Endothelial cell of umbilical vein (primary cell): Measurements from ENCODE around the gene BMPR2. TPM values are rescaled to one million over a fixed set of nuclear protein-coding genes. Genes with fewer than 3 reads are reported as not detected.

Source experiments
- BruUV-seq: library from RNA; stranded (reverse); fragments of 400-500 nt; replicated peaks from 2 replicates; lab custom pipeline; 2021; lab: Mats Ljungman, UMichigan
- CTCF ChIA-PET: fragments of 300-600, 350-600 bp; sonication (Branson Sonifier 250); formaldehyde crosslinking; loops from one replicate; lab custom pipeline; 2021; ENCODE audit warnings: antibody characterized with exemption, inconsistent platforms; lab: Charles Lee
- POLR2A ChIA-PET: fragments of 300-600, 350-600 bp; sonication (Branson Sonifier 250); formaldehyde crosslinking; loops from one replicate; lab custom pipeline; 2021; ENCODE audit warnings: antibody characterized with exemption, inconsistent platforms; lab: Charles Lee
- DNase-seq: peaks from one replicate; pipeline ENCODE4 v3.0.0-alpha.2; 2011; ENCODE audit warnings: low read depth, low spot score
- FAIRE-seq: peaks from 2 replicates; lab custom pipeline; 2011; peaks lifted over from hg19 to GRCh38; lab: Jason Lieb, UNC
- H2AFZ ChIP-seq: 2 replicates; pipeline ENCODE4 v1.6.0; 2012; ENCODE audit warnings: low read depth, low read length, control low read depth, inconsistent platforms
- H3K27ac ChIP-seq: 2 replicates; pipeline ENCODE4 v1.5.1; 2011; ENCODE audit warnings: low read depth, mild to moderate bottlenecking, control low read depth, low read length, moderate library complexity; ENCODE audit not compliant: insufficient read depth
- H3K27me3 ChIP-seq, 2 experiments: 2 replicates each; pipeline versions ENCODE4 v1.6.0 to v1.6.1; 2011; ENCODE audit warnings: low read length in 2 of 2, mixed read lengths in 1 of 2; ENCODE audit not compliant: control insufficient read depth in 2 of 2, insufficient read depth in 2 of 2
- H3K36me3 ChIP-seq, 2 experiments: 2 replicates in 1 of 2; 3 replicates in 1 of 2; pipeline ENCODE4 v1.5.1; 2011; ENCODE audit warnings: low read length in 2 of 2, mild to moderate bottlenecking in 1 of 2, moderate library complexity in 1 of 2; ENCODE audit not compliant: control insufficient read depth in 2 of 2, insufficient read depth in 2 of 2; ENCODE audit errors: extremely low read depth in 1 of 2
- H3K4me1 ChIP-seq: 3 replicates; pipeline ENCODE4 v1.5.1; 2011; ENCODE audit warnings: mild to moderate bottlenecking, low read length; ENCODE audit not compliant: control insufficient read depth, insufficient read depth; ENCODE audit errors: extremely low read depth
- H3K4me2 ChIP-seq: 2 replicates; pipeline ENCODE4 v1.6.1; 2011; ENCODE audit warnings: low read length, control low read depth, mixed read lengths; ENCODE audit not compliant: insufficient read depth
- H3K4me3 ChIP-seq, 3 experiments: fragments of 200-600 bp in 1 of 3; sonication (generic), shearing (Covaris generic) in 1 of 3; replicated peaks in 1 of 3; 2 replicates each; pipeline ENCODE4 v1.5.1; 2011 to 2016; ENCODE audit warnings: control low read depth in 3 of 3, low read length in 3 of 3, mild to moderate bottlenecking in 2 of 3, inconsistent platforms in 1 of 3, low read depth in 1 of 3, moderate library complexity in 1 of 3; ENCODE audit not compliant: insufficient read depth in 1 of 3
- H3K79me2 ChIP-seq: 2 replicates; pipeline ENCODE4 v1.6.0; 2012; ENCODE audit warnings: low read length, inconsistent platforms; ENCODE audit not compliant: control insufficient read depth, insufficient read depth
- H3K9ac ChIP-seq: replicated peaks from 2 replicates; pipeline ENCODE3; 2011; ENCODE audit warnings: low read length, control low read depth; ENCODE audit not compliant: insufficient read depth; ENCODE audit errors: extremely low read depth
- H3K9me1 ChIP-seq: replicated peaks from 3 replicates; pipeline ENCODE4 v1.6.0; 2011; ENCODE audit warnings: mild to moderate bottlenecking, low read length; ENCODE audit not compliant: control insufficient read depth, insufficient read depth; ENCODE audit errors: extremely low read depth
- H3K9me3 ChIP-seq: replicated peaks from 2 replicates; pipeline ENCODE4 v1.5.1; 2012; ENCODE audit warnings: low read length, inconsistent platforms; ENCODE audit not compliant: control insufficient read depth, insufficient read depth
- H4K20me1 ChIP-seq: replicated peaks from 2 replicates; pipeline ENCODE3; 2011; ENCODE audit warnings: mild to moderate bottlenecking, low read length; ENCODE audit not compliant: control insufficient read depth, insufficient read depth; ENCODE audit errors: extremely low read depth
- EZH2 ChIP-seq: IDR thresholded peaks from 2 replicates; pipeline ENCODE4 v1.6.1; 2012; ENCODE audit warnings: borderline replicate concordance, low read depth, mild to moderate bottlenecking, moderate library complexity, low read length, inconsistent platforms; ENCODE audit not compliant: severe bottlenecking
- FOS ChIP-seq: IDR thresholded peaks from 2 replicates; pipeline ENCODE4 v1.6.1; 2011; ENCODE audit warnings: mild to moderate bottlenecking, low read length, moderate library complexity, borderline replicate concordance; ENCODE audit not compliant: insufficient read depth
- GATA2 ChIP-seq: IDR thresholded peaks from 2 replicates; pipeline ENCODE4 v1.7.0; 2011; ENCODE audit warnings: low read depth, mild to moderate bottlenecking, moderate library complexity, mixed read lengths, low read length; ENCODE audit not compliant: insufficient read length, insufficient read depth
- JUN ChIP-seq: IDR thresholded peaks from 2 replicates; pipeline ENCODE4 v1.6.1; 2011; ENCODE audit warnings: borderline replicate concordance, low read depth; ENCODE audit not compliant: insufficient read length, insufficient read depth
- MAX ChIP-seq: IDR thresholded peaks from 2 replicates; pipeline ENCODE4 v1.6.1; 2011; ENCODE audit not compliant: insufficient read depth, insufficient read length
- MYC ChIP-seq: IDR thresholded peaks from one replicate; pipeline ENCODE4 v1.6.1; 2011; ENCODE audit warnings: mild to moderate bottlenecking, low read depth, low read length
- POLR2A ChIP-seq: IDR thresholded peaks from 2 replicates; pipeline ENCODE4 v1.6.1; 2012; ENCODE audit warnings: low read depth, mild to moderate bottlenecking, control low read depth, low read length
- POLR2AphosphoS5 ChIP-seq: IDR thresholded peaks from 2 replicates; pipeline ENCODE4 v1.6.1; 2012; ENCODE audit warnings: low read depth, mild to moderate bottlenecking, control low read depth, low read length, moderate library complexity; ENCODE audit not compliant: insufficient read depth
- dilution Hi-C: fragments of 300-500 bp; cut with MboI; formaldehyde crosslinking; loops from one replicate; pipeline ENCODE4 v1.15.0; 2019; ENCODE audit warnings: low sequenced_read_pairs; ENCODE audit not compliant: extremely low pct_ligation_motif_present
- intact Hi-C: fragments of 100-400 bp; cut with micrococcal nuclease; formaldehyde crosslinking; loops from one replicate; pipeline ENCODE4 v1.10.0; 2022
- polyA plus RNA-seq, 4 experiments: library from polyadenylated mRNA; depleted of rRNA in 3 of 4; stranded (reverse) in 3 of 4; unstranded in 1 of 4; fragments of >200 nt; gene quantifications; 2 replicates each; pipeline versions ENCODE4 v1.2.1 to v1.2.3, GENCODE V29; 2011 to 2012; ENCODE audit warnings: missing spikeins in 1 of 4
- total RNA-seq: library from RNA; stranded (reverse); gene quantifications from 2 replicates; pipeline ENCODE4 v1.2.3, GENCODE V29; 2021
- TF ChIP-seq, protein P1 (sequence below), 2 donors: IDR thresholded peaks; 1 replicate in 1 of 2; 2 replicates in 1 of 2; pipeline ENCODE4 v1.5.1; 2011; ENCODE audit warnings: low read length in 2 of 2, mild to moderate bottlenecking in 2 of 2, moderate library complexity in 2 of 2, control low read depth in 1 of 2, inconsistent platforms in 1 of 2, low read depth in 1 of 2; ENCODE audit not compliant: insufficient read depth in 1 of 2; ENCODE audit errors: extremely low read depth in 1 of 2

BMPR2 gene
- total and polyA plus RNA-seq, 2 donors (not counting 3 experiments of a cell fraction or from before 2014, with no cell fraction given): 35.8 to 113 TPM

- H3K9me3 ChIP-seq: no peaks in the 10 kb centered on the region
- H3K27me3 ChIP-seq: no peaks in the 10 kb centered on the region
- dilution Hi-C loops (no loop called here), intact Hi-C loops (no loop called here)
- TF ChIP-seq EZH2 (no peak), JUN (no peak), FOS (no peak), MAX (no peak), POLR2A (no peak), MYC (no peak), POLR2AphosphoS5 (no peak), GATA2 (no peak)
- TF ChIP-seq, protein P1, sequence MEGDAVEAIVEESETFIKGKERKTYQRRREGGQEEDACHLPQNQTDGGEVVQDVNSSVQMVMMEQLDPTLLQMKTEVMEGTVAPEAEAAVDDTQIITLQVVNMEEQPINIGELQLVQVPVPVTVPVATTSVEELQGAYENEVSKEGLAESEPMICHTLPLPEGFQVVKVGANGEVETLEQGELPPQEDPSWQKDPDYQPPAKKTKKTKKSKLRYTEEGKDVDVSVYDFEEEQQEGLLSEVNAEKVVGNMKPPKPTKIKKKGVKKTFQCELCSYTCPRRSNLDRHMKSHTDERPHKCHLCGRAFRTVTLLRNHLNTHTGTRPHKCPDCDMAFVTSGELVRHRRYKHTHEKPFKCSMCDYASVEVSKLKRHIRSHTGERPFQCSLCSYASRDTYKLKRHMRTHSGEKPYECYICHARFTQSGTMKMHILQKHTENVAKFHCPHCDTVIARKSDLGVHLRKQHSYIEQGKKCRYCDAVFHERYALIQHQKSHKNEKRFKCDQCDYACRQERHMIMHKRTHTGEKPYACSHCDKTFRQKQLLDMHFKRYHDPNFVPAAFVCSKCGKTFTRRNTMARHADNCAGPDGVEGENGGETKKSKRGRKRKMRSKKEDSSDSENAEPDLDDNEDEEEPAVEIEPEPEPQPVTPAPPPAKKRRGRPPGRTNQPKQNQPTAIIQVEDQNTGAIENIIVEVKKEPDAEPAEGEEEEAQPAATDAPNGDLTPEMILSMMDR (IDR thresholded peaks at IDR 0.05; ENCODE audit: extremely low read depth in 1 of 2, insufficient read depth in 1 of 2, low read depth in 1 of 2, low read length in 2 of 2): no peak
- no peaks in the 10 kb centered on the region for H3K36me3 ChIP-seq
- no peaks in the 10 kb centered on the region for H3K79me2 ChIP-seq
- H3K4me2 ChIP-seq: no peak overlapping the region
- no peak overlapping the region for H3K4me3 ChIP-seq
- no peaks in the 10 kb centered on the region for H3K4me1 ChIP-seq
- FAIRE-seq (no peak), DNase-seq (no peak)
- H4K20me1 ChIP-seq: no peaks in the 10 kb centered on the region
- ChIA-PET CTCF (no interaction called here), POLR2A (no interaction called here)
- H3K27ac ChIP-seq: no peak overlapping the region
- BruUV-seq: no TSS peak
- no peaks in the 10 kb centered on the region for H3K9me1 ChIP-seq
- H2AFZ ChIP-seq: no peak overlapping the region
- H3K9ac ChIP-seq: no peak overlapping the region
These were observed 15.5 kb upstream of the BMPR2 start for GRCh38 chr2:202360646-202361045.
